Nephron (organoid): ENCODE measurements around the gene C5AR2.

Experiments
- H3K27ac Mint-ChIP-seq, 3 experiments: 2 replicates each; pipeline ENCODE4 v1.8.0; 2020; ENCODE audit warnings: mixed read lengths in 3 of 3, mild to moderate bottlenecking in 2 of 3, moderate library complexity in 1 of 3
- H3K27me3 Mint-ChIP-seq: 2 replicates; pipeline ENCODE4 v1.8.0; 2021; ENCODE audit warnings: low read depth, mild to moderate bottlenecking, moderate library complexity, mixed read lengths
- H3K36me3 Mint-ChIP-seq: 2 replicates; pipeline ENCODE4 v1.8.0; 2020; ENCODE audit warnings: low read depth, mixed read lengths
- H3K4me1 Mint-ChIP-seq: 2 replicates; pipeline ENCODE4 v1.8.0; 2020; ENCODE audit warnings: mixed read lengths
- H3K4me3 Mint-ChIP-seq, 3 experiments: 2 replicates each; pipeline ENCODE4 v1.8.0; 2020; ENCODE audit warnings: mild to moderate bottlenecking in 3 of 3, mixed read lengths in 3 of 3, moderate library complexity in 2 of 3
- H3K9me3 Mint-ChIP-seq: 2 replicates; pipeline ENCODE4 v1.8.0; 2020; ENCODE audit warnings: mixed read lengths
- TF ChIP-seq, protein P1 (sequence below), 3 experiments: fragments of 200-600 bp; sonication (generic); IDR thresholded peaks; one replicate each; pipeline ENCODE4 v1.5.0; 2021; ENCODE audit warnings: antibody characterized with exemption in 3 of 3; ENCODE audit not compliant: unreplicated experiment in 3 of 3

Gene C5AR2

DNA sequence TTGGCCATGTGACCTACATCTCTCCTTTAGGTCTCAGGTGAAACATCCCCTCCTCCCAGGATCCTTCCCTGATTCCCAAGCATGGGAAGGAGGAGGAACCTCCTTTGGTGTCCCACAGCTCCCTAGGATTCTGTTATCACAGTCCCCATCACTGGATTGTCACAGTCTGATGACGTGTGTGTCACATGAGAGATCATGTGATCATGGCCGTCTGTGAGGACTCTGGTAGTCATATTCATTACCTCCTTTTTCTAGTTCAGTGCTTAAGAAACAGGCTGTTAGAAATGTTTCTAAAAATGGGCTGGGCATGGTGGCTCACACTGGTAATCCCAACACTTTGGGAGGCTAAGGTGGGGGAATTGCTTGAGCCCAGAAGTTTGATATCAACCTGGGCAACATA, 20.1 kb downstream of the C5AR2 start:
- TF ChIP-seq, protein P1, sequence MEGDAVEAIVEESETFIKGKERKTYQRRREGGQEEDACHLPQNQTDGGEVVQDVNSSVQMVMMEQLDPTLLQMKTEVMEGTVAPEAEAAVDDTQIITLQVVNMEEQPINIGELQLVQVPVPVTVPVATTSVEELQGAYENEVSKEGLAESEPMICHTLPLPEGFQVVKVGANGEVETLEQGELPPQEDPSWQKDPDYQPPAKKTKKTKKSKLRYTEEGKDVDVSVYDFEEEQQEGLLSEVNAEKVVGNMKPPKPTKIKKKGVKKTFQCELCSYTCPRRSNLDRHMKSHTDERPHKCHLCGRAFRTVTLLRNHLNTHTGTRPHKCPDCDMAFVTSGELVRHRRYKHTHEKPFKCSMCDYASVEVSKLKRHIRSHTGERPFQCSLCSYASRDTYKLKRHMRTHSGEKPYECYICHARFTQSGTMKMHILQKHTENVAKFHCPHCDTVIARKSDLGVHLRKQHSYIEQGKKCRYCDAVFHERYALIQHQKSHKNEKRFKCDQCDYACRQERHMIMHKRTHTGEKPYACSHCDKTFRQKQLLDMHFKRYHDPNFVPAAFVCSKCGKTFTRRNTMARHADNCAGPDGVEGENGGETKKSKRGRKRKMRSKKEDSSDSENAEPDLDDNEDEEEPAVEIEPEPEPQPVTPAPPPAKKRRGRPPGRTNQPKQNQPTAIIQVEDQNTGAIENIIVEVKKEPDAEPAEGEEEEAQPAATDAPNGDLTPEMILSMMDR (IDR thresholded peaks at IDR 0.05; ENCODE audit: unreplicated experiment in 3 of 3): no peak
- H3K4me3 Mint-ChIP-seq: peak overlapping the region; percentile 62 to 79 (median 78)
- peaks cover 67% of the 10 kb centered on the region for H3K36me3 Mint-ChIP-seq
- peaks cover 4% of the 10 kb centered on the region for H3K27me3 Mint-ChIP-seq
- no peak overlapping the region for H3K27ac Mint-ChIP-seq
- no peaks in the 10 kb centered on the region for H3K9me3 Mint-ChIP-seq
- H3K4me1 Mint-ChIP-seq: peaks cover 22% of the 10 kb centered on the region

- Mint-ChIP-seq H3K4me1 (peaks cover 22% of the 10 kb centered on the region), H3K4me3 (no peak overlapping the region)
Measured at GRCh38 chr19:47353307-47353712, 21.3 kb downstream of the C5AR2 start.

GRCh38 chr19:47356900-47357299, 24.9 kb downstream of the C5AR2 start:
- no peak overlapping the region for H3K4me3 Mint-ChIP-seq
- TF ChIP-seq, protein P1 (IDR thresholded peaks at IDR 0.05; ENCODE audit: unreplicated experiment in 3 of 3): no peak
- H3K4me1 Mint-ChIP-seq: no peaks in the 10 kb centered on the region
- H3K27me3 Mint-ChIP-seq: no peaks in the 10 kb centered on the region
- H3K9me3 Mint-ChIP-seq: no peaks in the 10 kb centered on the region
- peaks cover 95% of the 10 kb centered on the region for H3K36me3 Mint-ChIP-seq
- H3K27ac Mint-ChIP-seq: no peak overlapping the region

More at GRCh38 chr19:47353307-47353712, 21.3 kb downstream of the C5AR2 start:
- Mint-ChIP-seq H3K27me3 (peaks cover 3% of the 10 kb centered on the region), H3K9me3 (no peaks in the 10 kb centered on the region), H3K27ac (no peak overlapping the region), H3K36me3 (peaks cover 80% of the 10 kb centered on the region)
- TF ChIP-seq, protein P1 (IDR thresholded peaks at IDR 0.05; ENCODE audit: unreplicated experiment in 3 of 3): no peak

GRCh38 chr19:47357788-47358680, 26.1 kb downstream of the C5AR2 start:
- Mint-ChIP-seq H3K27ac (no peak overlapping the region), H3K4me3 (no peak overlapping the region), H3K9me3 (no peaks in the 10 kb centered on the region), H3K27me3 (no peaks in the 10 kb centered on the region), H3K4me1 (no peaks in the 10 kb centered on the region), H3K36me3 (peaks cover 88% of the 10 kb centered on the region)
- TF ChIP-seq, protein P1 (IDR thresholded peaks at IDR 0.05; ENCODE audit: unreplicated experiment in 3 of 3): no peak

GRCh38 chr19:47358936-47359335, 27.0 kb downstream of the C5AR2 start:
- Mint-ChIP-seq H3K9me3 (no peaks in the 10 kb centered on the region), H3K36me3 (peaks cover 83% of the 10 kb centered on the region), H3K27me3 (no peaks in the 10 kb centered on the region), H3K4me3 (no peak overlapping the region), H3K27ac (no peak overlapping the region), H3K4me1 (no peaks in the 10 kb centered on the region)
- TF ChIP-seq, protein P1 (IDR thresholded peaks at IDR 0.05; ENCODE audit: unreplicated experiment in 3 of 3): no peak

DNA sequence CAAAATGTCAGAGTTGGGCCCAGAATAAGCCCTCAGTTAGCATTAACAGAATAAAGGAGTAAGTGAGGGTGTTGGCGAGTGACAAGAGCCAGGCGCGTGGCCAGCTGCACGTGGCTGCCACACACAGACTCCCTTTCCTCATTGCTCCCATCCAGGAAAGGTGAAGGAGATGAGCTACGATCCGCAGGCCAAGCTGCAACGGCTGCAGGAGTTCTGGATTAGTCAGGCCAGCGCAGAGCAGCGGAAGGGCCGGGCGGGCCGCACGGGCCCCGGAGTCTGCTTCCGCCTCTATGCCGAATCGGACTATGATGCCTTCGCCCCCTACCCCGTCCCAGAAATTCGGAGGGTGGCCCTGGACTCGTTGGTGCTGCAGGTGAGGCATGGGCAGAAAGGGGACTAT, 30.3 kb downstream of the C5AR2 start:
- no peaks in the 10 kb centered on the region for H3K9me3 Mint-ChIP-seq
- TF ChIP-seq, protein P1 (IDR thresholded peaks at IDR 0.05; ENCODE audit: unreplicated experiment in 3 of 3): no peak
- H3K4me1 Mint-ChIP-seq: no peaks in the 10 kb centered on the region
- no peak overlapping the region for H3K4me3 Mint-ChIP-seq
- H3K27me3 Mint-ChIP-seq: no peaks in the 10 kb centered on the region
- peaks cover 62% of the 10 kb centered on the region for H3K36me3 Mint-ChIP-seq
- H3K27ac Mint-ChIP-seq: no peak overlapping the region
